Upper lobe of right lung (tissue), 1 donor: ENCODE data around the gene TMEM101. TPM values are rescaled to one million over a fixed set of nuclear protein-coding genes. Genes with fewer than 3 reads are reported as not detected.
A peak's percentile ranks its signal among the peaks of the same experiment; 100 is the strongest.
"Not testable (repeated sequence)": the region's sequence is repeated elsewhere in the genome, so short reads cannot be mapped to it uniquely, and the experiment has no call there.

Experiments used
- ATAC-seq: fragments of 200-7000 bp; cut with Tn5 transposase; one replicate; pipeline ENCODE4 v1.9.1; 2020; ENCODE audit warnings: mild to moderate bottlenecking, moderate library complexity
- DNase-seq: peaks from one replicate; pipeline ENCODE4 v3.0.0-alpha.2; 2020
- H3K27ac ChIP-seq: fragments of 200-600 bp; one replicate; pipeline ENCODE4 v1.8.0; 2022
- H3K27me3 ChIP-seq: fragments of 200-600 bp; one replicate; pipeline ENCODE4 v1.8.0; 2022; ENCODE audit warnings: mild to moderate bottlenecking
- H3K36me3 ChIP-seq: fragments of 200-600 bp; one replicate; pipeline ENCODE4 v1.8.0; 2022
- H3K4me1 ChIP-seq: fragments of 200-600 bp; one replicate; pipeline ENCODE4 v1.8.0; 2022
- H3K4me3 ChIP-seq: fragments of 200-600 bp; one replicate; pipeline ENCODE4 v1.8.0; 2022; ENCODE audit warnings: mild to moderate bottlenecking
- H3K9me3 ChIP-seq: fragments of 200-600 bp; one replicate; pipeline ENCODE4 v1.8.0; 2022
- CTCF ChIP-seq: fragments of 200-600 bp; IDR thresholded peaks from one replicate; pipeline ENCODE4 v1.8.0; 2022; ENCODE audit warnings: antibody characterized with exemption
- intact Hi-C: fragments of 100-400 bp; cut with DNase I; formaldehyde crosslinking; loops from one replicate; pipeline ENCODE4 v1.11.0; 2022
- total RNA-seq: library from RNA; stranded (reverse); fragmentation: NEBNext Ultra II Directional; extraction: Animal tissue kit (Norgen Biotek cat#: 25700); gene quantifications from one replicate; pipeline ENCODE4 v1.2.1, GENCODE V29; 2021
- donor health status: DM: no; HTN: yes; CAD: no; lungs with severe emphysema.

The TMEM101 gene
- total RNA-seq, 1 donor from 2014 or later: 27.4 TPM

DNA sequence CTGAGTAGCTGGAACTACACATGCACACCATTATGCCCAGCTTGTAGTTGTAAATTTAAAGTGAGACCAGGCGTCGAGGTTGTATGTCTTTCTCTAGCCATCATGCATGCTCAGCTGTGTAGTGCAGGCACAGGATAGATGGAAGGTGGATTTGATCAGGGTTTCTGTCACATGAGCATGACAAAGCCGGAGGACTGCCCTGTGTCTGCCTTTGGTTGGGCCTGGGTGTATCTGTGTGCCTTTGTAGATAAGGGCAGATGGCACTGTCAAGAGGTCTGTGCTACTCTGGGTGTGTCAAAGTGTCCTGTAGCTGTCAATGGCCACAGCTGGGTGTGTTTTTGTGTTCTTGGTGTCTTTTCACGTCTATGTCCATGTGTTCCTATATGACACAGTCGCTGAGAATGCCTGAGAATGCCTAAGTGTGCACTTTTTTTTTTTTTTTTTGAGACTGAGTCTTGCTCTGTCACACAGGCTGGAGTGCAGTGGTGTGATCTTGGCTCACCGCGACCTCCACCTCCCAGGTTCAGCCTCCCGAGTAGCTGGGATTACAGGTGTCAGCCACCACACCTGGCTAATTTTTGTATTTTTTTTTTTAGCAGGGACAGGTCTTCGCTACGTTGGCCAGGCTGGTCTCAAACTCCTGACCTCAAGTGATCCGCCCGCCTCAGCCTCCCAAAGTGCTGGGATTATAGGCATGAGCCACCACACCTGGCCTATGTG lies 14.5 kb downstream of the TMEM101 start:
- Histone ChIP-seq H3K36me3 (no peaks in the 10 kb centered on the region), H3K9me3 (no peaks in the 10 kb centered on the region), H3K4me1 (peaks cover 5% of the 10 kb centered on the region), H3K27ac (no peak overlapping the region), H3K4me3 (no peak overlapping the region), H3K27me3 (peaks cover 23% of the 10 kb centered on the region)
- no peak for ATAC-seq
- DNase-seq: no peak
- intact Hi-C loops: no loop called here
- TF ChIP-seq CTCF: no peak

- H3K4me1 ChIP-seq: peaks cover 6% of the 10 kb centered on the region
- ATAC-seq (no peak), DNase-seq (no peak)
- no peak overlapping the region for H3K27ac ChIP-seq
- H3K36me3 ChIP-seq: no peaks in the 10 kb centered on the region
- TF ChIP-seq CTCF: no peak
- H3K27me3 ChIP-seq: peaks cover 12% of the 10 kb centered on the region
- H3K9me3 ChIP-seq: no peaks in the 10 kb centered on the region
- intact Hi-C loops: loop anchor here (10.0 kb wide), 1 partner anchor 54 kb away; the partner anchor contains the start of gene PPY
- no peak overlapping the region for H3K4me3 ChIP-seq
Measured at GRCh38 chr17:43999024-43999423, 15.7 kb downstream of the TMEM101 start.

GRCh38 chr17:43998552-43998951 lies 16.2 kb downstream of the TMEM101 start:
- intact Hi-C loops: loop anchor here (10.0 kb wide), 1 partner anchor 54 kb away; the partner anchor contains the start of gene PPY
- Histone ChIP-seq H3K4me3 (no peak overlapping the region), H3K27ac (no peak overlapping the region), H3K36me3 (no peaks in the 10 kb centered on the region), H3K9me3 (no peaks in the 10 kb centered on the region), H3K4me1 (peaks cover 6% of the 10 kb centered on the region), H3K27me3 (peaks cover 12% of the 10 kb centered on the region)
- DNase-seq (no peak), ATAC-seq (no peak)
- no peak for TF ChIP-seq CTCF

DNA sequence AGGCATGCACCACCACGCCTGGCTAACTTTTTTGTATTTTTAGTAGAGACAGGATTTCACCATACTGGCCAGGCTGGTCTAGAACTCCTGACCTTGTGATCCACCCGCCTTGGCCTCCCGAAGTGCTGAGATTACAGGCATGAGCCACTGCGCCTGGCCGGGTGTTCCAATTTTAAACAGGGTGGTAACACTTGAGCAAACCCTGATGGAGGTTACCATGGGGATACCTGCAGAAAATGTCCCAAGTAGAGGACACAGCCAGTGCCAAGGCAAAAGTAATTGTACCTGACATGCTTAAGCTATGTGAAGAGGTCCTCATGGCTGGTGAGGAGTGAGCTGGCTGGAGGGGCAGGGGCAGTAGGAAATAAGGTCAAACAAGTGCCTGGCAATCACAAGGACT lies 17.6 kb downstream of the TMEM101 start:
- not testable (repeated sequence) for H3K4me3 ChIP-seq, H3K4me1 ChIP-seq, H3K27ac ChIP-seq, ATAC-seq, H3K9me3 ChIP-seq, H3K36me3 ChIP-seq
- H3K27me3 ChIP-seq: peaks cover 12% of the 10 kb centered on the region
- peak; percentile 88 for DNase-seq
- intact Hi-C loops: loop anchor here (10.0 kb wide), 1 partner anchor 52 kb away; the partner anchor contains the start of gene PPY

DNA sequence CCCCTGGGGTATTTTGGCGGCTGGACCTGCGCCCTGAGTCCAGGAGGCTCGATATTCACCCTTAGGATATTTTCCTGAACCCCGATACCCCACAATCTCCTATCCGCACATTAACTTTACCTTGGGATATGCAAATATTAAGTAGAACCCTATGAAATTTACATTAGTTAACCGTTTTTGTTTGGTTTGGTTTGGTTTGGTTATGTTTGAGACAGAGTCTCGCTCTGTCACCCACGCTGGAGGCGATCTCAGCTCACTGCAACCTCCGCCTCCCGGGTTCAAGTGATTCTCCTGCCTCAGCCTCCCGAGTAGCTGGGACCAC lies 19.7 kb downstream of the TMEM101 start:
- intact Hi-C loops: loop anchor here (10.0 kb wide), 1 partner anchor 50 kb away; the partner anchor contains the start of gene PPY
- no peak for ATAC-seq
- H3K36me3 ChIP-seq: no peaks in the 10 kb centered on the region
- H3K4me3 ChIP-seq: no peak overlapping the region
- no peak for TF ChIP-seq CTCF
- DNase-seq: no peak
- H3K27me3 ChIP-seq: peaks cover 12% of the 10 kb centered on the region
- no peaks in the 10 kb centered on the region for H3K9me3 ChIP-seq
- no peak overlapping the region for H3K27ac ChIP-seq
- peaks cover 6% of the 10 kb centered on the region for H3K4me1 ChIP-seq

DNA sequence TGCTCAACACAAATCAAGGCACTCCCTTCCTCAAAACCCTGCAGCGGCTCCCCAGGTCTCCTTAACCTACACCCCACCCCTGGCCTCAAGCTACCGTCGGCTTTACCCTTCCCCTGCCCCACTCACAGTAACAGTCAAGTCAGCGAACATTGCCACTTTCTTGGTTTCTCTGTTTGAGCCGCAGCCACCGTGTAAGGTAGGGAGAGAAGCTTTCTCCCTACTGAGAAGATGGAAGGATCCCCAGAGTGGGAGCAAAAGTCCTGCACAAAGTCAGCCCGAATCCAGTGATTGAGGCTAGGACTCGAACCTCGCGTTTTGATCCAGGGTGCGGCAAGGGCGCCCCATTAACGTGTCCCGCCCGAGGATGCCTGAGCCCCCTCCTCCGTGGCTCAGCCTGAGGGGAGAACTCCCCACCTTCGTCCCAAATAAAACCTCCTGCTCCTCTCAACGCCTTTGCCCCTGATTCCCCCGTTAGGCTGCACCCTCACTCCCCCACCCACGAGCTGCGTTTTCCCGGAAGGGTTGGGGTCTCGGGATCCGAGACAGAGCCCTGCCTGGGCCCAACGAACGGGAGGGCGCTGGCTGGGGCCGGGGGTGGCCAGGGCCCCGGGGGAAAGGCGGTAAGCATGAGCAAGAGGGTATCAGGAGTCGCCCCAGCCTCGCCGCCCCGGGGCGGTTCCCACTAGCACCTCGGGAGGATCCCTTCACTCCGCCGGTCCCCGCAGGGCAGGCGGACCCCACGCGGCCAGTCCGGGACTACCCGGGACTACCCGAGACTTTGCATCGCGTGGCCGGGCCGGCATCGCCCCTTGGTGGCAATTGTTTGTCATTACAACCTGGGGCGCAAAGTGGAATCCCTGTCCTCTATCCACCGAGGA lies 20.3 kb downstream of the TMEM101 start:
- Histone ChIP-seq H3K4me1 (peaks cover 6% of the 10 kb centered on the region), H3K9me3 (no peaks in the 10 kb centered on the region), H3K4me3 (no peak overlapping the region), H3K36me3 (no peaks in the 10 kb centered on the region), H3K27me3 (peaks cover 12% of the 10 kb centered on the region), H3K27ac (no peak overlapping the region)
- peak; percentile 82 for TF ChIP-seq CTCF
- DNase-seq: peak; percentile 84
- peak; percentile 85 for ATAC-seq
- intact Hi-C loops: loop anchor here (10.0 kb wide), 1 partner anchor 50 kb away; the partner anchor contains the start of gene PPY
